H9 (cell line): ENCODE results near the gene FBXL22. TPM values are rescaled to one million over a fixed set of nuclear protein-coding genes. Genes with fewer than 3 reads are reported as not detected.

Experiments
- DNase-seq: peaks from one replicate; pipeline ENCODE4 v3.0.0-alpha.2; 2017
- H2AFZ ChIP-seq: one replicate; pipeline ENCODE4 v1.6.1; 2013; ENCODE audit warnings: mild to moderate bottlenecking, low read length, control low read depth, moderate library complexity
- H2AK5ac ChIP-seq: 2 replicates; pipeline ENCODE4 v1.6.1; 2013; ENCODE audit warnings: low read length, control low read depth, mixed read lengths; ENCODE audit not compliant: insufficient read length
- H2BK120ac ChIP-seq: one replicate; pipeline ENCODE4 v1.6.1; 2013; ENCODE audit warnings: low read depth, mild to moderate bottlenecking, low read length, control low read depth, inconsistent platforms; ENCODE audit not compliant: poor library complexity, severe bottlenecking
- H2BK12ac ChIP-seq: 2 replicates; pipeline ENCODE4 v1.6.1; 2013; ENCODE audit warnings: low read length, control low read depth, mixed read lengths, low read depth; ENCODE audit not compliant: insufficient read length
- H2BK15ac ChIP-seq: 2 replicates; pipeline ENCODE4 v1.6.1; 2013; ENCODE audit warnings: low read depth, low read length, control low read depth
- H2BK20ac ChIP-seq: one replicate; pipeline ENCODE4 v1.6.1; 2013; ENCODE audit warnings: low read depth, mild to moderate bottlenecking, low read length, control low read depth, inconsistent platforms; ENCODE audit not compliant: poor library complexity, severe bottlenecking
- H2BK5ac ChIP-seq: 2 replicates; pipeline ENCODE4 v1.6.1; 2013; ENCODE audit warnings: low read length, control low read depth, mixed read lengths; ENCODE audit not compliant: insufficient read length
- H3K14ac ChIP-seq: 2 replicates; pipeline ENCODE4 v1.6.1; 2013; ENCODE audit warnings: low read length, control low read depth; ENCODE audit not compliant: insufficient read depth
- H3K18ac ChIP-seq: 2 replicates; pipeline ENCODE4 v1.6.1; 2013; ENCODE audit warnings: low read depth, mild to moderate bottlenecking, mixed read lengths, low read length, control low read depth; ENCODE audit not compliant: insufficient read length
- H3K23ac ChIP-seq: 2 replicates; pipeline ENCODE4 v1.6.1; 2013; ENCODE audit warnings: low read length, control low read depth, mixed read lengths, low read depth; ENCODE audit not compliant: insufficient read length
- H3K23me2 ChIP-seq: 2 replicates; pipeline ENCODE4 v1.6.1; 2013; ENCODE audit warnings: low read depth, mild to moderate bottlenecking, mixed read lengths, low read length, control low read depth; ENCODE audit not compliant: insufficient read length, poor library complexity, severe bottlenecking
- H3K27ac ChIP-seq: 2 replicates; pipeline ENCODE4 v1.5.1; 2013; ENCODE audit warnings: low read length, control low read depth, mixed read lengths, low read depth; ENCODE audit not compliant: insufficient read length
- H3K27me3 ChIP-seq: 2 replicates; pipeline ENCODE4 v1.6.1; 2013; ENCODE audit warnings: low read length, control low read depth, inconsistent platforms; ENCODE audit not compliant: insufficient read depth
- H3K4ac ChIP-seq: 2 replicates; pipeline ENCODE4 v1.6.1; 2013; ENCODE audit warnings: low read depth, mild to moderate bottlenecking, control low read depth, inconsistent platforms, low read length, moderate library complexity
- H3K4me1 ChIP-seq: 2 replicates; pipeline ENCODE4 v1.6.1; 2013; ENCODE audit warnings: low read length, control low read depth, inconsistent platforms; ENCODE audit not compliant: insufficient read depth
- H3K4me2 ChIP-seq: 2 replicates; pipeline ENCODE4 v1.6.1; 2013; ENCODE audit warnings: low read length, control low read depth, mixed read lengths; ENCODE audit not compliant: insufficient read length, insufficient read depth
- H3K56ac ChIP-seq: 2 replicates; pipeline ENCODE4 v1.6.1; 2013; ENCODE audit warnings: low read depth, mild to moderate bottlenecking, mixed read lengths, low read length, control low read depth; ENCODE audit not compliant: insufficient read length
- H3K79me1 ChIP-seq: 2 replicates; pipeline ENCODE4 v1.6.1; 2013; ENCODE audit warnings: low read depth, mild to moderate bottlenecking, moderate library complexity, low read length, control low read depth, inconsistent platforms; ENCODE audit not compliant: insufficient read depth, poor library complexity, severe bottlenecking
- H3K79me2 ChIP-seq: 2 replicates; pipeline ENCODE4 v1.6.1; 2013; ENCODE audit warnings: low read length, control low read depth, inconsistent platforms; ENCODE audit not compliant: insufficient read depth
- H3K9ac ChIP-seq: 2 replicates; pipeline ENCODE4 v1.6.1; 2013; ENCODE audit warnings: low read length, control low read depth, mixed read lengths; ENCODE audit not compliant: insufficient read length; ENCODE audit errors: extremely low read depth
- H3K9me3 ChIP-seq: one replicate; pipeline ENCODE4 v1.6.1; 2013; ENCODE audit warnings: low read depth, low read length, inconsistent platforms; ENCODE audit not compliant: control insufficient read depth
- H3T11ph ChIP-seq: one replicate; pipeline ENCODE4 v1.6.1; 2013; ENCODE audit warnings: mild to moderate bottlenecking, low read length, control low read depth, inconsistent platforms
- H4K20me1 ChIP-seq: one replicate; pipeline ENCODE4 v1.6.1; 2013; ENCODE audit not compliant: control insufficient read depth, insufficient read length, insufficient read depth
- H4K5ac ChIP-seq: 2 replicates; pipeline ENCODE4 v1.6.1; 2013; ENCODE audit warnings: low read depth, mild to moderate bottlenecking, mixed read lengths, low read length, control low read depth; ENCODE audit not compliant: insufficient read length
- H4K8ac ChIP-seq: replicated peaks from 2 replicates; pipeline ENCODE4 v1.6.1; 2013; ENCODE audit warnings: low read length, control low read depth, mixed read lengths, low read depth; ENCODE audit not compliant: insufficient read length
- H4K91ac ChIP-seq: 2 replicates; pipeline ENCODE4 v1.6.1; 2013; ENCODE audit warnings: low read depth, mild to moderate bottlenecking, moderate library complexity, mixed read lengths, low read length, control low read depth; ENCODE audit not compliant: insufficient read length
- H3K27ac Mint-ChIP-seq, 3 experiments: 2 replicates in 2 of 3; 3 replicates in 1 of 3; pipeline ENCODE4 v1.8.0; 2020 to 2021; ENCODE audit warnings: mixed read lengths in 3 of 3, mild to moderate bottlenecking in 1 of 3, moderate library complexity in 1 of 3
- H3K27me3 Mint-ChIP-seq: 2 replicates; pipeline ENCODE4 v1.8.0; 2021; ENCODE audit warnings: low read depth, mild to moderate bottlenecking, moderate library complexity, mixed read lengths
- H3K36me3 Mint-ChIP-seq, 3 experiments: 2 replicates in 2 of 3; 3 replicates in 1 of 3; pipeline ENCODE4 v1.8.0; 2020 to 2021; ENCODE audit warnings: low read depth in 3 of 3, mixed read lengths in 3 of 3; ENCODE audit not compliant: insufficient read depth in 1 of 3
- H3K4me1 Mint-ChIP-seq, 2 experiments: 2 replicates each; pipeline ENCODE4 v1.8.0; 2020; ENCODE audit warnings: mixed read lengths in 2 of 2
- H3K4me3 Mint-ChIP-seq, 2 experiments: 2 replicates in 1 of 2; 3 replicates in 1 of 2; pipeline ENCODE4 v1.8.0; 2020 to 2021; ENCODE audit warnings: mild to moderate bottlenecking in 2 of 2, mixed read lengths in 2 of 2, moderate library complexity in 1 of 2
- H3K9me3 Mint-ChIP-seq, 2 experiments: 2 replicates in 1 of 2; 3 replicates in 1 of 2; pipeline ENCODE4 v1.8.0; 2020; ENCODE audit warnings: mild to moderate bottlenecking in 2 of 2, mixed read lengths in 2 of 2, moderate library complexity in 1 of 2
- CTCF ChIP-seq: fragments of 200-600 bp; sonication (generic); conservative IDR thresholded peaks from 3 replicates; pipeline ENCODE4 v1.8.0; 2021; ENCODE audit warnings: antibody characterized with exemption, mild to moderate bottlenecking
- WGBS: extraction: QIAGEN DNeasy Blood & Tissue Kit; methylation state at CpG from one replicate; pipeline ENCODE4 v1.1.7; 2013; ENCODE audit warnings: missing lambda C conversion rate, low lambda C conversion rate, mixed read lengths; ENCODE audit not compliant: insufficient read length; ENCODE audit errors: extremely low coverage; 5-methylcytosine and 5-hydroxymethylcytosine counted together
- total RNA-seq: library from RNA; stranded (reverse); gene quantifications from 2 replicates; pipeline ENCODE4 v1.2.1, GENCODE V29; 2021

FBXL22 gene
- total RNA-seq, 1 experiment from 2014 or later: 0.52 TPM

DNA sequence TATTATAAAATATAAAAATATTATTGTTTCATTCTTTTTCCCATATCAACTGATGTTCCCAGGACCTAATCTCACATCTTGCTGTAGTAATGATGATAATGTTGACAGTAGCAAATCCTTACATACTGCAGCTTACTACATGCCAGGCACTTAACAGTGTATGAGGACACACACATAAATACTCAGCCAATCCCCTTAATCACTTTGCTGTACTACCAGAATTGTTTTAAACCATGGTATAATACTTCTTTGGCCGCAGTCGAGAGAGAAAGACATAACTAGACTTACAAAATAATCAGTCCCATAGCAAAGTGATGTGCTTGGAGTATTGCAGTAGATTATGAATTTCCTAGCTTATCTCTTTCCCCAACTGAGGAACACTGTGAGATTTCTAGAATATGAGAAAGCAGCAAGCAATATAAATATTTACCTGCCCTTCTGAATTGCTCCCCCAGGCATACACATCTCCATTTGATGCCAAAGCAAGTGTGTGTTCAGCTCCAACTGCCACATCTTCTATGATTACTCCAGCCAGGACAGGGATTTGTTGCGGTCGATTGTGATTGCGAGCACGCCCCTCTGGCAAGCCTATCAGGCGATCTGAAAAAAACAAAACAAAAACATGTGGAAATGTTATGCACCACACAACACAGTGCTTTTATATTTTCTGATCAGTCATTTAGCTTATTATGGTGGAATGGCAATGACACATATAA is 33.0 kb downstream of the FBXL22 start:
- H4K5ac ChIP-seq: no peak overlapping the region
- Mint-ChIP-seq H3K4me3 (no peak overlapping the region), H3K36me3 (peaks cover 4 to 66% (median 35%) of the 10 kb centered on the region in 3 experiments; a peak in 6 of 7 replicates), H3K27me3 (no peaks in the 10 kb centered on the region), H3K9me3 (no peaks in the 10 kb centered on the region), H3K4me1 (no peaks in the 10 kb centered on the region), H3K27ac (no peak overlapping the region)
- H3K18ac ChIP-seq: no peak overlapping the region
- no peaks in the 10 kb centered on the region for H3K79me1 ChIP-seq
- no peak overlapping the region for H2BK5ac ChIP-seq
- H3K4me2 ChIP-seq: no peak overlapping the region
- H2BK15ac ChIP-seq: no peak overlapping the region
- H3K56ac ChIP-seq: no peak overlapping the region
- H4K20me1 ChIP-seq: no peaks in the 10 kb centered on the region
- H3K4ac ChIP-seq: no peak overlapping the region
- H2AFZ ChIP-seq: no peak overlapping the region
- DNase-seq: no peak
- no peak overlapping the region for H2AK5ac ChIP-seq
- no CpG with 5 or more reads among the region's 7 CpGs for WGBS
- H3K23me2 ChIP-seq: no peaks in the 10 kb centered on the region
- no peak overlapping the region for H3T11ph ChIP-seq
- no peak overlapping the region for H2BK12ac ChIP-seq
- H3K14ac ChIP-seq: no peak overlapping the region
- H3K9ac ChIP-seq: no peak overlapping the region
- no peak overlapping the region for H3K27ac ChIP-seq
- no peak for TF ChIP-seq CTCF
- H3K4me1 ChIP-seq: no peaks in the 10 kb centered on the region
- no peaks in the 10 kb centered on the region for H3K27me3 ChIP-seq
- H3K9me3 ChIP-seq: no peaks in the 10 kb centered on the region
- H3K23ac ChIP-seq: no peak overlapping the region
- H4K91ac ChIP-seq: no peak overlapping the region
- H2BK120ac ChIP-seq: no peak overlapping the region
- H2BK20ac ChIP-seq: no peak overlapping the region
- H3K79me2 ChIP-seq: no peaks in the 10 kb centered on the region
- no peak overlapping the region for H4K8ac ChIP-seq
